Neural progenitor cell (in vitro differentiated cells): ENCODE data around the gene TERC.

ENCODE experiments used
- EZH2phosphoT487 ChIP-seq: fragments of 200-600 bp; sonication (generic); IDR thresholded peaks from 2 replicates; pipeline ENCODE4 v1.6.1; 2017; ENCODE audit warnings: antibody characterized with exemption
- TF ChIP-seq, protein P1 (sequence below): fragments of 200-600 bp; sonication (generic); IDR thresholded peaks from 2 replicates; pipeline ENCODE4 v1.5.1; 2017; ENCODE audit warnings: antibody characterized with exemption, mild to moderate bottlenecking

DNA sequence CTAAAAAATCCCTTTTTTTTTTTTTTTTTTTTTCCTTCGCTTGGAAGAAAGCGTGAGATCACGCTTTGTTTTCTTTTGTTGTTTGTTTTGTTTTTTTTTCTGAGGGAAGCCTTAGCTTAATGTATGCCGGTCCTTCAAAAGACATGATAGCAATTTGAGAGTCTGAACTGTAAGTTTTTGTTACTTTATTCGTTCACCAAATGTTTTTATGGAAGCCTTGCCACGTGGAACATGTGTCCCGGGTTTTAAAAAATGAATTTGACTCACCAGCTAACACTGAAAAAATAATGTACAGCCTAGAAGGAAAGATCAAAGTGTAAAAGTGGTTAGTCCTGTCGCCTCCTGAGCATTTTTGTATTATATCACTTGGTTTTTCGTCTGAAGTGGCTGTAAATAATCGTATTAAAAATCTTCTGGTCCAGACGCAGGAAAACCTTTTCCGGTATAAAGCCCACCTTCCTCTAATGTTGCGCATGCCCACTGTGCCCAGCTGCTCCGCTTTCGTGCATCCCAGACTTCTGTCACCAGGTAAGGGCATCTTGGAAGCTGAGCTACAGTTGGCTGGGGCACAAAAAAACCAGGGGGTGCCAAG lies 7.5 kb upstream of the TERC start:
- TF ChIP-seq, protein P1, sequence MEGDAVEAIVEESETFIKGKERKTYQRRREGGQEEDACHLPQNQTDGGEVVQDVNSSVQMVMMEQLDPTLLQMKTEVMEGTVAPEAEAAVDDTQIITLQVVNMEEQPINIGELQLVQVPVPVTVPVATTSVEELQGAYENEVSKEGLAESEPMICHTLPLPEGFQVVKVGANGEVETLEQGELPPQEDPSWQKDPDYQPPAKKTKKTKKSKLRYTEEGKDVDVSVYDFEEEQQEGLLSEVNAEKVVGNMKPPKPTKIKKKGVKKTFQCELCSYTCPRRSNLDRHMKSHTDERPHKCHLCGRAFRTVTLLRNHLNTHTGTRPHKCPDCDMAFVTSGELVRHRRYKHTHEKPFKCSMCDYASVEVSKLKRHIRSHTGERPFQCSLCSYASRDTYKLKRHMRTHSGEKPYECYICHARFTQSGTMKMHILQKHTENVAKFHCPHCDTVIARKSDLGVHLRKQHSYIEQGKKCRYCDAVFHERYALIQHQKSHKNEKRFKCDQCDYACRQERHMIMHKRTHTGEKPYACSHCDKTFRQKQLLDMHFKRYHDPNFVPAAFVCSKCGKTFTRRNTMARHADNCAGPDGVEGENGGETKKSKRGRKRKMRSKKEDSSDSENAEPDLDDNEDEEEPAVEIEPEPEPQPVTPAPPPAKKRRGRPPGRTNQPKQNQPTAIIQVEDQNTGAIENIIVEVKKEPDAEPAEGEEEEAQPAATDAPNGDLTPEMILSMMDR: no peak
- TF ChIP-seq EZH2phosphoT487: no peak
